Measurements from ENCODE around the gene STK24.

GRCh38 chr13:98575904-98576199 lies 1.1 kb downstream of the STK24 start:
- TF ChIP-seq CTCF (conservative IDR thresholded peaks at IDR 0.05; ENCODE audit: low read depth, low read length), result no peak
- TF ChIP-seq RCOR1 (IDR thresholded peaks at IDR 0.05; ENCODE audit: insufficient replicate concordance, low read length), result no peak
- TF ChIP-seq POLR2A (IDR thresholded peaks at IDR 0.05; ENCODE audit: low read depth, low read length), result no peak
- TF ChIP-seq MAFK (IDR thresholded peaks at IDR 0.05; ENCODE audit: low read depth, low read length), result no peak
- no peak for TF ChIP-seq FOS (IDR thresholded peaks at IDR 0.05; ENCODE audit: low read depth, low read length)
- TF ChIP-seq SMC3 (IDR thresholded peaks at IDR 0.05; ENCODE audit: low read depth, low read length), result no peak
- no peak for TF ChIP-seq RAD21 (IDR thresholded peaks at IDR 0.05; ENCODE audit: low read length)
- TF ChIP-seq CEBPB (IDR thresholded peaks at IDR 0.05; ENCODE audit: low read depth, low read length), result no peak
- TF ChIP-seq MAZ (IDR thresholded peaks at IDR 0.05; ENCODE audit: borderline replicate concordance, low read depth, low read length), result no peak
- no peak for TF ChIP-seq RFX5 (IDR thresholded peaks at IDR 0.05; ENCODE audit: low read depth, low read length)
- TF ChIP-seq USF2 (IDR thresholded peaks at IDR 0.05; ENCODE audit: low read depth, low read length), result no peak
- TF ChIP-seq BHLHE40 (IDR thresholded peaks at IDR 0.05; ENCODE audit: low read depth, low read length), result no peak
- TF ChIP-seq ELK1 (IDR thresholded peaks at IDR 0.05; ENCODE audit: borderline replicate concordance, low read depth, low read length), result no peak
